Measurements from ENCODE around the gene PARP9.

The PARP9 gene

GRCh38 chr3:122530164-122530563 lies 33.9 kb downstream of the PARP9 start:
- no peak for DNase-seq (ENCODE audit: low spot score)
- Histone ChIP-seq H3K4me3 (no peak overlapping the region), H3K27ac (no peak overlapping the region)
- TF ChIP-seq CTCF (IDR thresholded peaks at IDR 0.05): no peak

DNA sequence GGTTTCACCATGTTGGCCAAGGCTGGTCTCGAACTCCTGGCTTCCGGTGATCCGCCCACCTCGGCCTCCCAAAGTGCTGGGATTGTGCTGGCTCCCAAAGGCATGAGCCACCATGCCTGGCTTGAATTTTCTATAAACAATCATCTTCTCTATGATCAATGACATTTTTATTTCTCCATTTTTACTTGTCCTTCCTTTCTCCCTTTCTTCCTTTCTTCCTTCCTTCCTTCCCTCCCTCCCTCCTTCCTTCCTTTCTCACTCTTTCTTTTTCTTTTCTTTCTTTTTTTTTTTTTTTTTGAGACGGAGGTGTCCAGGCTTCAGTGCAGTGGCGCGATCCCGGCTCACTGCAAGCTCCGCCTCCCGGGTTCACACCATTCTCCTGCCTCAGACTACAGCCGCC lies 40.8 kb downstream of the PARP9 start:
- Histone ChIP-seq H3K4me3 (no peak overlapping the region), H3K27ac (no peak overlapping the region)
- DNase-seq (ENCODE audit: low spot score): no peak
- TF ChIP-seq CTCF (IDR thresholded peaks at IDR 0.05): no peak

GRCh38 chr3:122520861-122521260 lies 43.2 kb downstream of the PARP9 start:
- no peak overlapping the region for H3K27ac ChIP-seq
- no peak for DNase-seq (ENCODE audit: low spot score)
- TF ChIP-seq CTCF (IDR thresholded peaks at IDR 0.05): no peak
- no peak overlapping the region for H3K4me3 ChIP-seq

DNA sequence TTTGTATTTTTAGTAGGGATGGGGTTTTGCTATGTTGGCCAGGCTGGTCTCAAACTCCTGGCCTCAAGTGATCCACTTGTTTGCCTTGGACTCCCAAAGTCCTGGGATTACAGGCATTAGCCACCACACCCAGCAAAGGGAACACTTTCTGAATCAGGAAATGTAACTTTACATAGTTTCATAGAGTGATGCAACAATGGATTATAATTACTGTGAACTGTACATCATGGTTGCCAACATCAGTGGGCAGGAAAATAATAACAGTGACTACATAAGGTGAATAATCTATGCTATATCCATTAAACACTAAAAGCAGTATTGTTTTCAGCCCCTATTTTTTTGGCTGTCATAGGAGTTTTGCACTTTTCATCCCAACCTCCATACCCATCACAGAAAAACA lies 44.4 kb downstream of the PARP9 start:
- Histone ChIP-seq H3K4me3 (no peak overlapping the region), H3K27ac (no peak overlapping the region)
- no peak for TF ChIP-seq CTCF (IDR thresholded peaks at IDR 0.05)
- no peak for DNase-seq (ENCODE audit: low spot score)

DNA sequence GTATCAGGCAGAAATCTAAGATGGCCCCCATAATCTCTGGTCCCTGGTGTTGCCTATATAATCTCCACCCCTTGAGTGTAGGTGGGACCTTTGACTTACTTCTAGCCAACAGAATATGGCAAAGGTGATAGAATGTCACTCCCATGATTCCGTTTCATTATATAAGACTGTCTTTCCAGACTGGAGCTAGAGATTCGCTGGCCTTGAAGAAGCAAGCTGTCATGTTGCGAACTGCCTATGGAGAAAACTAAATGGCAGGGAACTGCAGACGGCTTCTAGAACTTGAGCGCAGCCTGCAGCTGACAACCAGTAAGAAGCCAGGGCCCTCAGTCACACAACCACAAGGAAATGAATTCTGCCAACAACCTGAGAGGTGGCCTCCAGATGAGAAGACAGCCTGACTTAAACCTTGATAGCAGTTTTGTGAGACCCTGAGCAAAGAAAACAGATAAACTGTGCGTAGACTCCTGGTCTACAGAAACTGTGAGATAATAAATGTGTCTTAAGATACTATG lies 47.2 kb downstream of the PARP9 start:
- TF ChIP-seq CTCF (IDR thresholded peaks at IDR 0.05): no peak
- no peak for DNase-seq (ENCODE audit: low spot score)

GRCh38 chr3:122515870-122516269 lies 48.2 kb downstream of the PARP9 start:
- Histone ChIP-seq H3K4me3 (no peak overlapping the region), H3K27ac (no peak overlapping the region)
- TF ChIP-seq CTCF (IDR thresholded peaks at IDR 0.05): no peak
- DNase-seq (ENCODE audit: low spot score): no peak

More for the DNA sequence above, 47.2 kb downstream of the PARP9 start:
- Histone ChIP-seq H3K27ac (no peak overlapping the region), H3K4me3 (no peak overlapping the region)

DNA sequence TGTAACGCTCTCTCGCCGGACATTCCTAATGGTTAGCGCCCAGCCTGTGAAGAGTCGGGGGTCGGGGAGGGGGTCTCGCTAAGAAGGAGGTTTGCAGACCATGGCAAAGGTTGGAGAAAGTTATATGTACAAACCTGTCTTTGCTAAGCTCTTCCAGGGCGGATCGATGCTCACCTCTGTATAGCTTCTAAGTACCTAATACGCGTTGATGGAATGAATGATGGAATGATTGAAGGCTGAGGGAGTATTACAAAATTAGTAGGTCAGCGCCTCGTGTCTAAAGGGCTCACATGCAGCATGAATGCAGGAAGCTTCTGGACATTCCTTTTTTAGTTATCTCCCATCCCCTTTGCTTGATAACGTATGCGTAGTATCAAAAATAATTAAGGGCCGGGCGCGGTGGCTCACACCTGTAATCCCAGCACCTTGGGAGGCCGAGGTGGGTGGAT lies 49.1 kb downstream of the PARP9 start:
- no peak for DNase-seq (ENCODE audit: low spot score)
- no peak for TF ChIP-seq CTCF (IDR thresholded peaks at IDR 0.05)
- H3K27ac ChIP-seq: peak overlapping the region; percentile 84 to 98
- H3K4me3 ChIP-seq: peak overlapping the region; percentile 79
